Astrocyte (in vitro differentiated cells and primary cell): ENCODE results near the gene LMAN1L. TPM values are rescaled to one million over a fixed set of nuclear protein-coding genes. Genes with fewer than 3 reads are reported as not detected.
A peak's percentile ranks its signal among the peaks of the same experiment; 100 is the strongest.

Source experiments
- DNase-seq: peaks from one replicate; pipeline ENCODE4 v3.0.0-alpha.2; 2010; ENCODE audit warnings: low read depth
- FAIRE-seq: peaks from 2 replicates; lab custom pipeline; 2011; peaks lifted over from hg19 to GRCh38; lab: Jason Lieb, UNC
- H2AFZ ChIP-seq: 2 replicates; pipeline ENCODE4 v1.6.0; 2012; ENCODE audit warnings: low read depth, low read length, inconsistent platforms
- H3K27ac ChIP-seq: 2 replicates; pipeline ENCODE4 v1.5.1; 2011; ENCODE audit warnings: low read depth, low read length, inconsistent platforms
- H3K27me3 ChIP-seq: 2 replicates; pipeline ENCODE4 v1.6.0; 2011; ENCODE audit warnings: low read length, inconsistent platforms; ENCODE audit not compliant: insufficient read depth
- H3K36me3 ChIP-seq: 2 replicates; pipeline ENCODE4 v1.5.1; 2011; ENCODE audit warnings: low read length, inconsistent platforms; ENCODE audit not compliant: insufficient read depth
- H3K4me1 ChIP-seq: 2 replicates; pipeline ENCODE4 v1.5.1; 2011; ENCODE audit warnings: low read length, inconsistent platforms; ENCODE audit not compliant: insufficient read depth
- H3K4me2 ChIP-seq: 2 replicates; pipeline ENCODE4 v1.6.0; 2012; ENCODE audit warnings: low read length, inconsistent platforms
- H3K4me3 ChIP-seq: 2 replicates; pipeline ENCODE4 v1.5.1; 2011; ENCODE audit warnings: low read depth, mild to moderate bottlenecking, low read length, inconsistent platforms; ENCODE audit not compliant: insufficient read depth
- H3K79me2 ChIP-seq: 2 replicates; pipeline ENCODE4 v1.6.0; 2012; ENCODE audit warnings: mild to moderate bottlenecking, low read length, inconsistent platforms; ENCODE audit not compliant: insufficient read depth
- H3K9ac ChIP-seq: 2 replicates; pipeline ENCODE4 v1.6.0; 2012; ENCODE audit warnings: mild to moderate bottlenecking, low read length, inconsistent platforms
- H3K9me3 ChIP-seq: 2 replicates; pipeline ENCODE4 v1.5.1; 2012; ENCODE audit warnings: low read depth, mild to moderate bottlenecking, low read length, inconsistent platforms; ENCODE audit not compliant: insufficient read depth
- H4K20me1 ChIP-seq: 2 replicates; pipeline ENCODE4 v1.6.0; 2012; ENCODE audit warnings: low read length, inconsistent platforms; ENCODE audit not compliant: insufficient read depth
- H3K27ac Mint-ChIP-seq: one replicate; pipeline ENCODE4 v1.8.0; 2021; ENCODE audit warnings: mild to moderate bottlenecking, mixed read lengths; ENCODE audit not compliant: unreplicated experiment
- H3K27me3 Mint-ChIP-seq: one replicate; pipeline ENCODE4 v1.8.0; 2021; ENCODE audit warnings: low read depth, mixed read lengths; ENCODE audit not compliant: unreplicated experiment
- H3K36me3 Mint-ChIP-seq: one replicate; pipeline ENCODE4 v1.8.0; 2021; ENCODE audit warnings: low read depth, mixed read lengths; ENCODE audit not compliant: unreplicated experiment
- H3K4me1 Mint-ChIP-seq: one replicate; pipeline ENCODE4 v1.8.0; 2021; ENCODE audit warnings: low read depth, mixed read lengths; ENCODE audit not compliant: unreplicated experiment
- H3K4me3 Mint-ChIP-seq: one replicate; pipeline ENCODE4 v1.8.0; 2021; ENCODE audit warnings: mild to moderate bottlenecking, moderate library complexity, mixed read lengths; ENCODE audit not compliant: unreplicated experiment
- H3K9me3 Mint-ChIP-seq: one replicate; pipeline ENCODE4 v1.8.0; 2021; ENCODE audit warnings: mild to moderate bottlenecking, mixed read lengths; ENCODE audit not compliant: unreplicated experiment
- CTCF ChIP-seq: IDR thresholded peaks from 2 replicates; pipeline ENCODE4 v1.5.1; 2011; ENCODE audit warnings: low read depth, mild to moderate bottlenecking, inconsistent platforms, low read length, moderate library complexity; ENCODE audit not compliant: insufficient read depth
- EZH2 ChIP-seq: IDR thresholded peaks from 2 replicates; pipeline ENCODE4 v1.6.1; 2012; ENCODE audit warnings: mild to moderate bottlenecking, low read length, inconsistent platforms; ENCODE audit not compliant: insufficient read depth
- total RNA-seq: library from RNA; stranded (reverse); gene quantifications from 2 replicates; pipeline ENCODE4 v1.2.1, GENCODE V29; 2021

The LMAN1L gene
- total RNA-seq, 1 donor from 2014 or later, result 0.32 TPM

- no peak for TF ChIP-seq CTCF
- TF ChIP-seq EZH2, result no peak
- Mint-ChIP-seq H3K9me3 (no peaks in the 10 kb centered on the region), H3K27me3 (peaks cover 3% of the 10 kb centered on the region), H3K36me3 (no peaks in the 10 kb centered on the region), H3K4me1 (peaks cover 22% of the 10 kb centered on the region), H3K4me3 (peak overlapping the region; percentile 90), H3K27ac (peak overlapping the region; percentile 53)
- DNase-seq (no peak), FAIRE-seq (no peak)
- Histone ChIP-seq H3K4me1 (peaks cover 34% of the 10 kb centered on the region), H3K27ac (peak overlapping the region; percentile 37), H3K79me2 (peaks cover 51% of the 10 kb centered on the region), H4K20me1 (peaks cover 50% of the 10 kb centered on the region), H3K4me2 (peak overlapping the region; percentile 100), H3K9me3 (no peaks in the 10 kb centered on the region), H3K36me3 (no peaks in the 10 kb centered on the region), H3K4me3 (peak overlapping the region; percentile 74), H3K9ac (peak overlapping the region; percentile 84), H2AFZ (peak overlapping the region; percentile 19), H3K27me3 (no peaks in the 10 kb centered on the region)
These were observed 30.2 kb upstream of the LMAN1L start for GRCh38 chr15:74782259-74783071.

GRCh38 chr15:74783072-74783807 lies 29.4 kb upstream of the LMAN1L start:
- H3K9ac ChIP-seq, result peak overlapping the region; percentile 84
- H3K36me3 ChIP-seq, result no peaks in the 10 kb centered on the region
- peak overlapping the region; percentile 100 for H3K4me2 ChIP-seq
- H3K27me3 ChIP-seq, result no peaks in the 10 kb centered on the region
- Mint-ChIP-seq H3K27ac (peak overlapping the region; percentile 53), H3K4me1 (peaks cover 25% of the 10 kb centered on the region), H3K36me3 (peaks cover 2% of the 10 kb centered on the region), H3K27me3 (peaks cover 3% of the 10 kb centered on the region), H3K9me3 (no peaks in the 10 kb centered on the region), H3K4me3 (peak overlapping the region; percentile 90)
- no peak for FAIRE-seq
- no peak overlapping the region for H3K27ac ChIP-seq
- H2AFZ ChIP-seq, result no peak overlapping the region
- peaks cover 41% of the 10 kb centered on the region for H3K4me1 ChIP-seq
- H3K79me2 ChIP-seq, result peaks cover 59% of the 10 kb centered on the region
- H4K20me1 ChIP-seq, result peaks cover 58% of the 10 kb centered on the region
- peak overlapping the region; percentile 74 for H3K4me3 ChIP-seq
- TF ChIP-seq CTCF (no peak), EZH2 (no peak)
- DNase-seq, result no peak
- H3K9me3 ChIP-seq, result no peaks in the 10 kb centered on the region
